Measurements from ENCODE around the gene SLC39A5.

- TF ChIP-seq ZNF33B (CRISPR knock-in tag; IDR thresholded peaks at IDR 0.05): no peak
- TF ChIP-seq ZNF512 (CRISPR knock-in tag; IDR thresholded peaks at IDR 0.05): no peak
- no peak for TF ChIP-seq ZKSCAN8 (CRISPR knock-in tag; IDR thresholded peaks at IDR 0.05; ENCODE audit: borderline replicate concordance)
- TF ChIP-seq ZBTB44 (CRISPR knock-in tag; IDR thresholded peaks at IDR 0.05): no peak
- TF ChIP-seq ZBTB33 (CRISPR knock-in tag; IDR thresholded peaks at IDR 0.05): no peak
- no peak for TF ChIP-seq ZNF580 (CRISPR knock-in tag; IDR thresholded peaks at IDR 0.05; ENCODE audit: borderline replicate concordance, low read depth)
- no peak for TF ChIP-seq CHD4 (IDR thresholded peaks at IDR 0.05; ENCODE audit: borderline replicate concordance, low read length)
- no peak for TF ChIP-seq HDAC2 (CRISPR knock-in tag; IDR thresholded peaks at IDR 0.05)
- TF ChIP-seq TAF1 (CRISPR knock-in tag; IDR thresholded peaks at IDR 0.05): no peak
- no peak for TF ChIP-seq CTCF (CRISPR knock-in tag; IDR thresholded peaks at IDR 0.05)
- TF ChIP-seq FOXK2 (IDR thresholded peaks at IDR 0.05): no peak
- no peak for TF ChIP-seq HNF4G (IDR thresholded peaks at IDR 0.05; ENCODE audit: borderline replicate concordance, low read depth, low read length)
- TF ChIP-seq HNF4G (CRISPR knock-in tag; IDR thresholded peaks at IDR 0.05; ENCODE audit: borderline replicate concordance, low read depth): no peak
- TF ChIP-seq SALL2 (CRISPR knock-in tag; IDR thresholded peaks at IDR 0.05): no peak
These were observed 25.8 kb downstream of the SLC39A5 start for GRCh38 chr12:56255671-56256070.

All from HepG2 (cell line).